ENCODE data around the gene DDRGK1. TPM values are rescaled to one million over a fixed set of nuclear protein-coding genes. Genes with fewer than 3 reads are reported as not detected.

The DDRGK1 gene
- total RNA-seq (57.6 and 107 TPM in 2 replicates), polyA plus RNA-seq (48.1 and 81.6 TPM in 2 replicates)

- DNase-seq (ENCODE audit: low read depth in 1 of 2, low spot score in 1 of 2) = peak; percentile 84
- H3K36me3 ChIP-seq = peaks cover 9% of the 10 kb centered on the region
- H3K4me1 ChIP-seq (ENCODE audit: low read depth) = peaks cover 10% of the 10 kb centered on the region
- H3K27ac ChIP-seq = peak within 1 kb of the TSS; percentile 85
- no peaks in the 10 kb centered on the region for H3K9me3 ChIP-seq (ENCODE audit: low read depth)
- no peaks in the 10 kb centered on the region for H3K27me3 ChIP-seq
- TF ChIP-seq CTCF (IDR thresholded peaks at IDR 0.05; ENCODE audit: low read depth, low read length) = no peak
- H3K4me3 ChIP-seq = peak within 1 kb of the TSS; percentile 73
These were observed at the start of gene DDRGK1 for GRCh38 chr20:3204124-3204794. TSS of gene DDRGK1 (minus strand) at chr20:3204682. CDS start at chr20:3204627, 55 bp downstream.

GRCh38 chr20:3251806-3252205 lies 47.3 kb upstream of the DDRGK1 start:
- TF ChIP-seq CTCF (IDR thresholded peaks at IDR 0.05; ENCODE audit: low read depth, low read length) = no peak
- no peak overlapping the region for H3K4me3 ChIP-seq
- no peaks in the 10 kb centered on the region for H3K4me1 ChIP-seq (ENCODE audit: low read depth)
- H3K36me3 ChIP-seq = peaks cover 13% of the 10 kb centered on the region
- DNase-seq (ENCODE audit: low read depth in 1 of 2, low spot score in 1 of 2) = peak in 1 of 2 donors; percentile 56
- H3K27ac ChIP-seq = no peak overlapping the region
- H3K27me3 ChIP-seq = peaks cover 29% of the 10 kb centered on the region
- H3K9me3 ChIP-seq (ENCODE audit: low read depth) = no peaks in the 10 kb centered on the region

GRCh38 chr20:3250091-3250504 lies 45.6 kb upstream of the DDRGK1 start:
- no peaks in the 10 kb centered on the region for H3K9me3 ChIP-seq (ENCODE audit: low read depth)
- peaks cover 31% of the 10 kb centered on the region for H3K27me3 ChIP-seq
- TF ChIP-seq CTCF (IDR thresholded peaks at IDR 0.05; ENCODE audit: low read depth, low read length) = peak; percentile 29
- no peak overlapping the region for H3K4me3 ChIP-seq
- DNase-seq (ENCODE audit: low read depth in 1 of 2, low spot score in 1 of 2) = peak in 1 of 2 donors; percentile 58
- H3K4me1 ChIP-seq (ENCODE audit: low read depth) = no peaks in the 10 kb centered on the region
- no peak overlapping the region for H3K27ac ChIP-seq
- H3K36me3 ChIP-seq = peaks cover 8% of the 10 kb centered on the region

GRCh38 chr20:3248993-3249347 lies 44.5 kb upstream of the DDRGK1 start:
- Histone ChIP-seq H3K4me1 (ENCODE audit: low read depth) (no peaks in the 10 kb centered on the region), H3K4me3 (no peak overlapping the region), H3K27me3 (peaks cover 41% of the 10 kb centered on the region), H3K36me3 (peaks cover 8% of the 10 kb centered on the region), H3K27ac (no peak overlapping the region), H3K9me3 (ENCODE audit: low read depth) (no peaks in the 10 kb centered on the region)
- no peak for DNase-seq (ENCODE audit: low read depth in 1 of 2, low spot score in 1 of 2)
- TF ChIP-seq CTCF (IDR thresholded peaks at IDR 0.05; ENCODE audit: low read depth, low read length) = no peak

- H3K4me3 ChIP-seq = no peak overlapping the region
- no peaks in the 10 kb centered on the region for H3K4me1 ChIP-seq (ENCODE audit: low read depth)
- TF ChIP-seq CTCF (IDR thresholded peaks at IDR 0.05; ENCODE audit: low read depth, low read length) = no peak
- H3K36me3 ChIP-seq = peaks cover 8% of the 10 kb centered on the region
- peak; percentile 46 to 49 for DNase-seq (ENCODE audit: low read depth in 1 of 2, low spot score in 1 of 2)
- no peaks in the 10 kb centered on the region for H3K9me3 ChIP-seq (ENCODE audit: low read depth)
- peaks cover 47% of the 10 kb centered on the region for H3K27me3 ChIP-seq
- no peak overlapping the region for H3K27ac ChIP-seq
These were observed 43.9 kb upstream of the DDRGK1 start for GRCh38 chr20:3248167-3248992.

All from cardiac muscle cell (in vitro differentiated cells and primary cell).